MCF 10A (cell line): Measurements from ENCODE around the gene DPYD. TPM values are rescaled to one million over a fixed set of nuclear protein-coding genes. Genes with fewer than 3 reads are reported as not detected.

Experiments
- BruUV-seq: library from RNA; stranded (reverse); fragments of 400-500 nt; replicated peaks from 2 replicates; lab custom pipeline; 2021; lab: Mats Ljungman, UMichigan
- CTCF ChIA-PET: fragments of 300-600 bp; sonication (Branson Sonifier 250); formaldehyde crosslinking; extraction: SDS; loops from one replicate; lab custom pipeline; 2021; ENCODE audit warnings: antibody characterized with exemption, inconsistent platforms; lab: Yijun Ruan, JAX
- POLR2A ChIA-PET: fragments of 300-600, 350-650 bp; sonication (Branson Sonifier 250); formaldehyde crosslinking; extraction: SDS; loops from one replicate; lab custom pipeline; 2020; ENCODE audit warnings: antibody characterized with exemption, inconsistent platforms; lab: Yijun Ruan, JAX
- DNase-seq: peaks from one replicate; pipeline ENCODE4 v3.0.0-alpha.2; 2018; ENCODE audit not compliant: unreplicated experiment
- H3K27ac Mint-ChIP-seq: one replicate; pipeline ENCODE4 v1.8.0; 2022; ENCODE audit warnings: mild to moderate bottlenecking, low read depth, mixed read lengths; ENCODE audit not compliant: unreplicated experiment
- H3K27me3 Mint-ChIP-seq: one replicate; pipeline ENCODE4 v1.8.0; 2022; ENCODE audit warnings: mixed read lengths; ENCODE audit not compliant: insufficient read depth, unreplicated experiment
- H3K36me3 Mint-ChIP-seq: one replicate; pipeline ENCODE4 v1.8.0; 2022; ENCODE audit warnings: mild to moderate bottlenecking, moderate library complexity, mixed read lengths; ENCODE audit not compliant: insufficient read depth, unreplicated experiment
- H3K4me1 Mint-ChIP-seq: one replicate; pipeline ENCODE4 v1.8.0; 2022; ENCODE audit warnings: mixed read lengths; ENCODE audit not compliant: insufficient read depth, unreplicated experiment
- H3K4me3 Mint-ChIP-seq: one replicate; pipeline ENCODE4 v1.8.0; 2022; ENCODE audit warnings: mild to moderate bottlenecking, moderate library complexity, mixed read lengths; ENCODE audit not compliant: unreplicated experiment
- H3K9me3 Mint-ChIP-seq: one replicate; pipeline ENCODE4 v1.8.0; 2022; ENCODE audit warnings: mixed read lengths; ENCODE audit not compliant: unreplicated experiment
- CTCF ChIP-seq: fragments of 200-600 bp; IDR thresholded peaks from one replicate; pipeline ENCODE4 v1.8.0; 2022; ENCODE audit warnings: antibody characterized with exemption, mild to moderate bottlenecking; ENCODE audit not compliant: unreplicated experiment
- intact Hi-C: fragments of 100-400 bp; cut with micrococcal nuclease; formaldehyde crosslinking; loops from 2 replicates; pipeline ENCODE4 v1.14.1; 2022
- total RNA-seq: library from RNA; stranded (reverse); gene quantifications from 2 replicates; pipeline ENCODE4 v1.2.3, GENCODE V29; 2022

DPYD gene
- total RNA-seq, 1 experiment from 2014 or later, result 48.2 TPM

GRCh38 chr1:97691325-97691724, 229.5 kb downstream of the DPYD start:
- intact Hi-C loops, result no loop called here
- Mint-ChIP-seq H3K4me3 (no peak overlapping the region), H3K4me1 (no peaks in the 10 kb centered on the region), H3K27me3 (no peaks in the 10 kb centered on the region), H3K27ac (no peak overlapping the region), H3K36me3 (peaks cover 7% of the 10 kb centered on the region), H3K9me3 (peaks cover 7% of the 10 kb centered on the region)
- ChIA-PET CTCF (interaction anchor here (0.6 kb wide), 1 partner anchor 50 kb away, joined by 4 read pairs; no protein-coding TSS in a partner anchor), POLR2A (no interaction called here)
- no peak for TF ChIP-seq CTCF
- no TSS peak for BruUV-seq
- no peak for DNase-seq

GRCh38 chr1:97685360-97685759, 235.5 kb downstream of the DPYD start:
- no peak for TF ChIP-seq CTCF
- intact Hi-C loops, result no loop called here
- H3K27me3 Mint-ChIP-seq, result no peaks in the 10 kb centered on the region
- no TSS peak for BruUV-seq
- H3K4me3 Mint-ChIP-seq, result no peak overlapping the region
- POLR2A ChIA-PET, result no interaction called here
- H3K4me1 Mint-ChIP-seq, result no peaks in the 10 kb centered on the region
- no peak for DNase-seq
- CTCF ChIA-PET, result interaction anchor here (0.7 kb wide), 1 partner anchor 64 kb away, joined by 3 read pairs; no protein-coding TSS in a partner anchor
- no peak overlapping the region for H3K27ac Mint-ChIP-seq
- H3K9me3 Mint-ChIP-seq, result peaks cover 7% of the 10 kb centered on the region
- peaks cover 16% of the 10 kb centered on the region for H3K36me3 Mint-ChIP-seq

GRCh38 chr1:97680894-97681293, 239.9 kb downstream of the DPYD start:
- no peak for DNase-seq
- Mint-ChIP-seq H3K36me3 (peaks cover 11% of the 10 kb centered on the region), H3K27me3 (no peaks in the 10 kb centered on the region), H3K9me3 (no peaks in the 10 kb centered on the region), H3K27ac (no peak overlapping the region), H3K4me1 (no peaks in the 10 kb centered on the region), H3K4me3 (no peak overlapping the region)
- intact Hi-C loops, result no loop called here
- BruUV-seq, result no TSS peak
- TF ChIP-seq CTCF, result no peak
- POLR2A ChIA-PET, result interaction anchor here (0.6 to 0.7 kb wide), 2 partner anchors 673 to 1851 kb away, joined by 3 read pairs; no protein-coding TSS in a partner anchor
- CTCF ChIA-PET, result no interaction called here

GRCh38 chr1:97680470-97680869, 240.4 kb downstream of the DPYD start:
- ChIA-PET CTCF (no interaction called here), POLR2A (interaction anchor here (0.6 to 0.7 kb wide), 2 partner anchors 673 to 1851 kb away, joined by 3 read pairs; no protein-coding TSS in a partner anchor)
- no peak for DNase-seq

More at GRCh38 chr1:97680470-97680869, 240.4 kb downstream of the DPYD start:
- Mint-ChIP-seq H3K9me3 (no peaks in the 10 kb centered on the region), H3K4me3 (no peak overlapping the region), H3K4me1 (no peaks in the 10 kb centered on the region), H3K27ac (no peak overlapping the region), H3K36me3 (peaks cover 7% of the 10 kb centered on the region), H3K27me3 (no peaks in the 10 kb centered on the region)
- no peak for TF ChIP-seq CTCF
- no TSS peak for BruUV-seq
- intact Hi-C loops, result no loop called here
